Measurements from ENCODE around the gene SEMA3E.

The SEMA3E gene

DNA sequence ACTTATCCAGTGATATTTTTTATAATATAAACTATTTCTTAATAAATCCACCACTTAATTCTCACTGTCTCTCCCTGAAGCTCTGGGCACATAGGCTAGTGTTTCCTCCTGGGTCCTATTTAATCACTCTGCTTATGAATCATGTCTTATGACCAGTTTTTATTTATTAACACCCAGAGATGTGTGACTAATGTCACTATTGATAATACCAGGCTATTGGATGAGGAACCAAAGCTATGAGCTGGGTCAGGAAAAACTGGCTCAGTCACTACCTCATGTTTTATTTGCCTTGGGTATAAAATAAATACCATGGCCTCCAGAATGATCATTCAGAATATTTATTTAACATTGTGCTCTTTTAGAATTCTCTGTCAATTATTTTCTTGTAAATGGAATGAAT is 5.2 kb downstream of the SEMA3E start:
- Histone ChIP-seq H3K23ac (ENCODE audit: low read length in 2 of 2) (no peak overlapping the region), H3K4me2 (ENCODE audit: low read length, poor library complexity, severe bottlenecking) (no peak overlapping the region), H3K18ac (ENCODE audit: low read depth in 1 of 2, low read length in 2 of 2) (no peak overlapping the region), H2AK5ac (ENCODE audit: low read length, severe bottlenecking) (no peak overlapping the region), H3K9me3 (ENCODE audit: control insufficient read depth, low read length) (no peaks in the 10 kb centered on the region), H3K4me3 (ENCODE audit: insufficient read depth in 1 of 2, low read depth in 1 of 2, low read length in 2 of 2) (no peak overlapping the region), H3K4ac (ENCODE audit: low read depth in 1 of 2, low read length in 2 of 2) (no peak overlapping the region), H2BK15ac (ENCODE audit: low read depth, poor library complexity, severe bottlenecking) (no peak overlapping the region), H3K4me1 (ENCODE audit: control insufficient read depth, insufficient read depth, low read depth, low read length) (no peaks in the 10 kb centered on the region), H3K79me1 (replicated peaks; ENCODE audit: low read length, poor library complexity, severe bottlenecking) (no peaks in the 10 kb centered on the region), H3K14ac (ENCODE audit: low read length in 2 of 2) (no peak overlapping the region), H3K9ac (ENCODE audit: low read length) (no peak overlapping the region), H3K27ac (ENCODE audit: low read length, poor library complexity, severe bottlenecking) (no peak overlapping the region), H3K27me3 (ENCODE audit: control insufficient read depth in 1 of 2, insufficient read depth in 1 of 2, low read length in 2 of 2) (no peaks in the 10 kb centered on the region), H4K8ac (ENCODE audit: low read length) (no peak overlapping the region), H2BK120ac (ENCODE audit: low read depth, low read length) (no peak overlapping the region), H2BK5ac (ENCODE audit: low read depth, low read length, poor library complexity, severe bottlenecking) (no peak overlapping the region), H2BK12ac (ENCODE audit: low read length in 2 of 2) (no peak overlapping the region), H3K36me3 (ENCODE audit: control insufficient read depth in 1 of 2, insufficient read depth in 2 of 2, low read depth in 1 of 2, low read length in 2 of 2) (no peaks in the 10 kb centered on the region), H4K91ac (ENCODE audit: low read length) (no peak overlapping the region), H2AFZ (ENCODE audit: low read depth, low read length) (no peak overlapping the region)
- DNase-seq = no peak

DNA sequence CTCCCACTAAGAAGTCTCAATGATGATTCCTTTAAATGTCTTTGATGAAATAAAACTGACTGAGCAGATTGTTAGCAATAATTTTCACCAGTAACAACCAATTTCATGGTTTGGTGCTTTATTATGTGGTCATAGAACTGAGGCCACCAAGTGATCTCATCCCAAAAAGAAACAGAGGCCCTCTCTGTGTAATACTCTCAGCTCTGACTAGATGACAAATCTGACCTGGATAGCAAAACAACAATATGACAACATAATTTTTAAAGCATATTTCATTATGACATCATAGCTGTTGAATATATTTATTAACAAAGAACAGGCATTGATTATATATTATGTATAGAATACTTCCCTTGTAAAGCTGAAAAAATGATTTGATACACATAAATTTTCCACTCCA is 5.9 kb downstream of the SEMA3E start:
- no peak overlapping the region for H3K27ac ChIP-seq (ENCODE audit: low read length, poor library complexity, severe bottlenecking)
- H3K27me3 ChIP-seq (ENCODE audit: control insufficient read depth in 1 of 2, insufficient read depth in 1 of 2, low read length in 2 of 2) = no peaks in the 10 kb centered on the region
- no peak overlapping the region for H4K91ac ChIP-seq (ENCODE audit: low read length)
- H2AFZ ChIP-seq (ENCODE audit: low read depth, low read length) = no peak overlapping the region
- no peak overlapping the region for H3K4ac ChIP-seq (ENCODE audit: low read depth in 1 of 2, low read length in 2 of 2)
- H3K4me2 ChIP-seq (ENCODE audit: low read length, poor library complexity, severe bottlenecking) = no peak overlapping the region
- no peaks in the 10 kb centered on the region for H3K79me1 ChIP-seq (replicated peaks; ENCODE audit: low read length, poor library complexity, severe bottlenecking)
- H3K23ac ChIP-seq (ENCODE audit: low read length in 2 of 2) = no peak overlapping the region
- DNase-seq = no peak
- no peaks in the 10 kb centered on the region for H3K9me3 ChIP-seq (ENCODE audit: control insufficient read depth, low read length)
- no peak overlapping the region for H3K18ac ChIP-seq (ENCODE audit: low read depth in 1 of 2, low read length in 2 of 2)
- H3K4me1 ChIP-seq (ENCODE audit: control insufficient read depth, insufficient read depth, low read depth, low read length) = no peaks in the 10 kb centered on the region
- H3K14ac ChIP-seq (ENCODE audit: low read length in 2 of 2) = no peak overlapping the region
- no peak overlapping the region for H2BK5ac ChIP-seq (ENCODE audit: low read depth, low read length, poor library complexity, severe bottlenecking)
- H2BK120ac ChIP-seq (ENCODE audit: low read depth, low read length) = no peak overlapping the region
- no peak overlapping the region for H2BK12ac ChIP-seq (ENCODE audit: low read length in 2 of 2)
- no peak overlapping the region for H3K9ac ChIP-seq (ENCODE audit: low read length)
- no peak overlapping the region for H2BK15ac ChIP-seq (ENCODE audit: low read depth, poor library complexity, severe bottlenecking)
- no peak overlapping the region for H4K8ac ChIP-seq (ENCODE audit: low read length)
- H3K4me3 ChIP-seq (ENCODE audit: insufficient read depth in 1 of 2, low read depth in 1 of 2, low read length in 2 of 2) = no peak overlapping the region
- H2AK5ac ChIP-seq (ENCODE audit: low read length, severe bottlenecking) = no peak overlapping the region
- H3K36me3 ChIP-seq (ENCODE audit: control insufficient read depth in 1 of 2, insufficient read depth in 2 of 2, low read depth in 1 of 2, low read length in 2 of 2) = no peaks in the 10 kb centered on the region

- H2BK120ac ChIP-seq (ENCODE audit: low read depth, low read length) = no peak overlapping the region
- H3K4ac ChIP-seq (ENCODE audit: low read depth in 1 of 2, low read length in 2 of 2) = no peak overlapping the region
- H2AFZ ChIP-seq (ENCODE audit: low read depth, low read length) = no peak overlapping the region
- H3K36me3 ChIP-seq (ENCODE audit: control insufficient read depth in 1 of 2, insufficient read depth in 2 of 2, low read depth in 1 of 2, low read length in 2 of 2) = no peaks in the 10 kb centered on the region
- H2AK5ac ChIP-seq (ENCODE audit: low read length, severe bottlenecking) = no peak overlapping the region
- no peak overlapping the region for H4K8ac ChIP-seq (ENCODE audit: low read length)
- H3K4me3 ChIP-seq (ENCODE audit: insufficient read depth in 1 of 2, low read depth in 1 of 2, low read length in 2 of 2) = no peak overlapping the region
- H3K79me1 ChIP-seq (replicated peaks; ENCODE audit: low read length, poor library complexity, severe bottlenecking) = no peaks in the 10 kb centered on the region
- DNase-seq = no peak
- WGBS = 40% methylated on average over 1 of the region's 1 CpG
- no peaks in the 10 kb centered on the region for H3K9me3 ChIP-seq (ENCODE audit: control insufficient read depth, low read length)
- no peak overlapping the region for H2BK12ac ChIP-seq (ENCODE audit: low read length in 2 of 2)
- H3K14ac ChIP-seq (ENCODE audit: low read length in 2 of 2) = no peak overlapping the region
- H3K27ac ChIP-seq (ENCODE audit: low read length, poor library complexity, severe bottlenecking) = no peak overlapping the region
- H3K9ac ChIP-seq (ENCODE audit: low read length) = no peak overlapping the region
- H2BK15ac ChIP-seq (ENCODE audit: low read depth, poor library complexity, severe bottlenecking) = no peak overlapping the region
- no peak overlapping the region for H4K91ac ChIP-seq (ENCODE audit: low read length)
- no peaks in the 10 kb centered on the region for H3K27me3 ChIP-seq (ENCODE audit: control insufficient read depth in 1 of 2, insufficient read depth in 1 of 2, low read length in 2 of 2)
- no peak overlapping the region for H3K4me2 ChIP-seq (ENCODE audit: low read length, poor library complexity, severe bottlenecking)
- H3K18ac ChIP-seq (ENCODE audit: low read depth in 1 of 2, low read length in 2 of 2) = no peak overlapping the region
- H3K4me1 ChIP-seq (ENCODE audit: control insufficient read depth, insufficient read depth, low read depth, low read length) = no peaks in the 10 kb centered on the region
- H2BK5ac ChIP-seq (ENCODE audit: low read depth, low read length, poor library complexity, severe bottlenecking) = no peak overlapping the region
- no peak overlapping the region for H3K23ac ChIP-seq (ENCODE audit: low read length in 2 of 2)
Measured at GRCh38 chr7:83640731-83641537, 8.0 kb downstream of the SEMA3E start.

GRCh38 chr7:83640240-83640639 is 8.7 kb downstream of the SEMA3E start:
- Histone ChIP-seq H3K27me3 (ENCODE audit: control insufficient read depth in 1 of 2, insufficient read depth in 1 of 2, low read length in 2 of 2) (no peaks in the 10 kb centered on the region), H3K9ac (ENCODE audit: low read length) (no peak overlapping the region), H3K18ac (ENCODE audit: low read depth in 1 of 2, low read length in 2 of 2) (no peak overlapping the region), H4K91ac (ENCODE audit: low read length) (no peak overlapping the region), H2BK120ac (ENCODE audit: low read depth, low read length) (no peak overlapping the region), H3K79me1 (replicated peaks; ENCODE audit: low read length, poor library complexity, severe bottlenecking) (no peaks in the 10 kb centered on the region), H3K4me2 (ENCODE audit: low read length, poor library complexity, severe bottlenecking) (no peak overlapping the region), H3K9me3 (ENCODE audit: control insufficient read depth, low read length) (no peaks in the 10 kb centered on the region), H3K14ac (ENCODE audit: low read length in 2 of 2) (no peak overlapping the region), H3K4me3 (ENCODE audit: insufficient read depth in 1 of 2, low read depth in 1 of 2, low read length in 2 of 2) (no peak overlapping the region), H3K4me1 (ENCODE audit: control insufficient read depth, insufficient read depth, low read depth, low read length) (no peaks in the 10 kb centered on the region), H3K27ac (ENCODE audit: low read length, poor library complexity, severe bottlenecking) (no peak overlapping the region), H3K23ac (ENCODE audit: low read length in 2 of 2) (no peak overlapping the region), H2AK5ac (ENCODE audit: low read length, severe bottlenecking) (no peak overlapping the region), H2AFZ (ENCODE audit: low read depth, low read length) (no peak overlapping the region), H4K8ac (ENCODE audit: low read length) (no peak overlapping the region), H2BK15ac (ENCODE audit: low read depth, poor library complexity, severe bottlenecking) (no peak overlapping the region), H3K4ac (ENCODE audit: low read depth in 1 of 2, low read length in 2 of 2) (no peak overlapping the region), H2BK12ac (ENCODE audit: low read length in 2 of 2) (no peak overlapping the region), H2BK5ac (ENCODE audit: low read depth, low read length, poor library complexity, severe bottlenecking) (no peak overlapping the region), H3K36me3 (ENCODE audit: control insufficient read depth in 1 of 2, insufficient read depth in 2 of 2, low read depth in 1 of 2, low read length in 2 of 2) (no peaks in the 10 kb centered on the region)
- WGBS = no CpG with 5 or more reads among the region's 1 CpG
- peak; percentile 3 for DNase-seq

All from mesenchymal stem cell (in vitro differentiated cells and primary cell).